Cortex of kidney (tissue), 1 donor: ENCODE measurements around the gene TRAPPC3.

Experiments used
- DNase-seq: peaks from one replicate; lab custom pipeline; 2025; lab: John Stamatoyannopoulos, UW

The TRAPPC3 gene

GRCh38 chr1:36125129-36125991, 23.9 kb downstream of the TRAPPC3 start, which contains the start of gene COL8A2:
Gene COL8A2 (minus strand): TSS chr1:36125222. CDS start chr1:36100242, 24,980 bp downstream.
- DNase-seq = no peak

DNA sequence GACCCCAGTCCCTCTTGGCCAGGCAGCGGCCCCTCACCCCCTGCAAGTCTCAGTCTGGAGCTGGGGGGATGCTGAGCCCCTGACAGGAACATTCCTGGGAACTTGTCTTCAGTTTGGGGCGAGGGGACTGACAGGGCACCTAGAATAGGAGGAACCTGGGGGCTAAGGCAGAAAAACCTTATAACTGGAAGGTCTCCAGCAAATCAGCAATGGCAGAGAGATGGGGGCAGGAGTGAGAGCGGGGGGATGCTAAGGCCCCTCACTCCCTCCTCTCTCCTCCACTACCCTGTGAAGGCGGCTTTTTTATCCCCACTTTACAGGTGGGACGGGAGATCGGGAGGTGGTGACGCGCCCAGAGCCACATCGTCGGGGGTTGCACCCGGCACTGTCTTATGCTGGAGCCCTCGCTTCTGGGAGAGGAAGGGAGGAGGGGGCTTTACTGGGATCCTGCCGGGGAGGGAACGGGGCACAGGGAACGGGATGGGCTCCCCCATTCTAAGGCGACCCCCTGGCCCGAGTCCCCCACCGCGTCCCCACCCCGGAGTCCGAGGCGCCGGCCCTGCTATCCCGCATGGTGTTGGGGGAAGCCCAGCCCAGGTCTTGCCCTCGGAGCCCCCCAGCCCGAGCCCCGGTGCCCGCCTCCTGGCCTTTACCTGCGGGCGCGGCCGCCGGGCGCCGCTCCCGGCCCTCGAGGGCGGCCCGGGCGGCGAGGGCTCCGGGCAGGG, 24.7 kb downstream of the TRAPPC3 start:
- no peak for DNase-seq

DNA sequence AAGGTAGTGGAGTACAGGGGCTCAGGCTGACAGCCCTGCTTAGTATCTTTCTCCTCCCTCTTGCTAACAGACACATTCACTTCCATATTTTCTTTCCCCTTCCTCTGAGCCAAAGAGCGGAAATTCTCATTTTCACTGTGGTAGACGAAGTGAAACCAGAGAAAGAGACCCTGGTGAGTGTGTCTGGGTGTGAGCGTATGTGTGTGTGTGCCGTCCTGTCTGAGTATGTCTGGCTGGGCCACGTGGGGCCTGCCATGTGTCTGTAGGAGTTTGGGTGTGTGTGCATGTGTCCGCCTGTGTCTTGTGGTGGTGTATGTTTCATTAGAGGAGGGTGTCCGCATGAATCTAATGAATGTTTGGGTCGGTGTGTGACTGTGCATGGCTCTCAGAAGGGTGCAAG, 25.9 kb downstream of the TRAPPC3 start:
- DNase-seq = no peak

- no peak for DNase-seq
These were observed 26.9 kb downstream of the TRAPPC3 start for GRCh38 chr1:36122062-36123030.

DNA sequence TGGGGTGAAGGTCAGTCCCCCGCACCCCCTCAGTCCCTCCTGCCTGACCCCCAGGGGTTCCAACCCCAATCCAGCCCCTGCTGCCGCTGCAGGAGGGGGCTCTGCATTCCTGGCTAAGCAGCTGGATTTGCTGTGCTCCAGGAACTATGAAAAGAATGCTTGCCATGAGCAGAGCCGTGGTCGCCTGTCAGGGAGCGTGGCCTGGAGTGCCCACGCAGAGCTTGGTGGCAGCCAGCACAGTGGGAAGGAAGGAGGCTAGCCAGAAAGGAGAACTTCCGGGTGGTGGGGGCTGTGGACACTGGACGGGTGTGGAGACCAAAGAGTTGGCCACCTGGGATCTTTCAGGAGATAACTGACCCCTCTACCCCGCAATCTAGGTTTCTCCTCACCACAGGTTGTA, 29.8 kb downstream of the TRAPPC3 start:
- no peak for DNase-seq

DNA sequence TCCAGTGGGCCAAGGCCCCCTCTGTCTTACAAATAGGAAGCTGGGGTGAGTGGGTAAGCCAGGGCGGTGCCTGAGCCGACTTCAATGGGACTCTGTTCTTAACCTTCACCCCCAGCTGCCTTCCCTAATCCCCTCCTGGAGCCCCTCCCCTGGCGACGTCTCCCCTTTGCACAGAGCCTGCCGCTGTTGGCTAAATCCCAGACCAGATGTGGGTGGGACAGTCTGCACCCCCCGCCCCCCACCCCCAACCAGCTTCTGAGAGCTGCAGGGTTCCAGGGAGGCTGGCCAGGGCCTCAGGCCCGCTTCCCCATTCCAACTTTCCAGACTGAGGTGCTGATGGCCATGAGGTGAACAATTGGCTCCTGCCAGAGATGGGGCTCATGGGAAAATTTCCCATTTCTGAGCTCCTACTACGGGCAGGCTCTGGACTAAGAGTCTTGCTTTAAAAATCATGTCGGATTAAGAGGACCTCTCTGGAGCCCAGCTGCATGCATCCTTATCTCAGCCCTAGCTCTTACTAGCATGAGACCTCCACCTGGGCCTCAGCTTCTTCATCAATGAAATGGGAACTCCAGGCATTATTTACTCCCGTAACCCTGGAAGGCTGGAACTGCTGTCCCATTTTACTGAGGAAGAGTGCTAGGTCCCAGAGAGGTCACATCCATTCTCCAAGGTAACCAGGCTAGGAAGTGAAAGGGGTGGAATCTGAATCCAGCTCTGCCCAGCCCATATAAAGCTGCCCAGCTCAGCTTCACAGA, 30.7 kb downstream of the TRAPPC3 start:
- no peak for DNase-seq

DNA sequence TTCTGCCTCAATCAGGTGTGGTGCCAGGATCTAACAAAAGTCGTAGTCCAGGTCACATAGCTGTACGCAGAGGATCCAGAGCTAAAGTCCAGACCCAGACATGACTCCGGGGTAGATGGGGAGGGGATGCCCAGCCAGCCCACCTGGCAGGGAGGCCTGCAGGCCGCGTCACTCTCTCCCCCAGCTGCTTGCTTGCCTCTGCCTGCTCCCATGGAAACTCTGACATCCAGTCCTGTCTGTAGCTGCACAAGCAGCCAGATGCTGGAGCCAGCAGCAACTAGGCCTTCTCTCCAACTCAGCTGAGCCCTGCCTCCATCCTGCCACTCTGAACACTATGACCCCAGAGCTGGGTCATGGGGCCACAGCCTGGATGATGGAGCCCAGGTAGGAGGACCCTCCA, 32.4 kb downstream of the TRAPPC3 start:
- DNase-seq = no peak

DNA sequence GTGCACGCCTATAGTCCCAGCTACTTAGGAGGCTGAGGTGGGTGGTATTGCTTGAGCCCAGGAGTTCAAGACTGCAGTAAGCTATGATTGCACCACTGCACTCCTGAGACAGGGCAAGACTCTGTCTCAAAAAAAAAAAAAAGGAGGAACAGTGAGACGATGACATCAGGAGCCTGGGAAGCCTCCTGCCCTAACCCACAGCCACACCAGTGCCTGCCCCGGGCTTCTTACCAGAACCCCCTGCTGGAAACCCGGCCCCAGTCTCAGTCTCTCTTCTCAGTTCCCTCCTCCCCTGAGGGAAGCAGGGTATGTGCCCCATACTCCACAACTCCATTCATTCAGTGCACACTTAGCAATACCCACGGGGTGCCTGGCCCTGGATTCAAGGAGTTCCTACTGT, 33.4 kb downstream of the TRAPPC3 start:
- no peak for DNase-seq

DNA sequence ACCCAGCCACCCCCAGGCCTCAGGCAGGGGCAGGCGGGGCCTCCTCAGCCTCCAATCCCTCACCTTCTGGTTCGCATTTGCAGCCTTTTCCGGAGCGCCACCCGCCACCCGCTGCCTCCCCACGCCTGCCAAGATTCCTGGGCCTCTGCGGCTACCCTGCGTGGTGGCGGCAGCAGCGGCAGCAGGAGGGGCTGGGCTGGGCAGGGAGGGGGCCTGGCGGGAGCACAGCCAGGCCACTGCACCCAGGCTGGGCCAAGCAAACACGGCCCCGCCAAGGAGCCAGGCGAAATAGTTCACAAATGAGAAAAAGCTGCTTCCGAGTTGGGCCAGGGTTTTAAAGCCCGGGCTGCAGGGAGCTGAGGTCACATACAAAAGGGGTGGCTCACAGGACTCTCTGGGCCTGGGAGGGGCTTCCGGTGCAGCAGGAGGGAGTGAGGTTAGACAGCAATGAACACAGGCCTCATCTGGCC, 34.1 kb downstream of the TRAPPC3 start:
- no peak for DNase-seq

DNA sequence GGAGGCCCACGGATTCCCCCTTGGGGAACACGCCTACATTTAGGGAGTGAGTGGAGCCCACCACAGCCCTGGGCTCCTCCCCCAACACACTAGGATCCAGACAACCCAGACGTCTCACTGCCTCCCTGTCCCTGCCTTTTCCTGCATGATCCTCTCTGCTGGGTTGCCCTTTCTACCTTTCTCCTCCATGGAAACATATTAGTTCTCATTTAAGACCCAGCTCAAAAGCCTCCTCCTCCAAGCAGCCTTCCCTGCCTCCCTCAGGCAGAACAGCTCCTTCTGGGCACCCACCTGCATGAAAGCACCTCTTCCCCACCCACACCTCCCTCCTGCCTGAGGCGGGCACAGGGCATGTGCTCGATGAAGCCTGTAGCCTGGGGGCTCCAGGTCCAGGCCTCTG, 34.9 kb downstream of the TRAPPC3 start:
- no peak for DNase-seq

DNA sequence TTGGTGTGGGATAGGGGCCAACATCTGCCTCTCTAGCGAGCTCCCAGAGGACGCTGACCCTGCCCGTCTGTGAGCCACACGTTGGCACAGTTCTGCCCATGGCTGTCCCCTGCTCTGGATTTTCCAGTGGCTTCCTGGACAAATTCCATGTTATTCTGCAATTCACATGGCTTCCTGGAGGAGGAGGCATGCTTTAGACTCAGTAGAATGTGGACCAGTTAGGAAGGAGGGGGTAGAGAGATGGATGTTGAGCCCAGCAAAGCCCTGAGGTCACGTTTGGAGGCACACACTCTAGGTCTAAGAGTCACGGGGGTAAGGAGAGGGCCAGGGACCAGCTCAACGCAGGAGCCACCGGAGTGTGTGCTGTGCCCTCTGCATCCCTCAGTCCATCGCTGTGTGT, 36.5 kb downstream of the TRAPPC3 start:
- DNase-seq = no peak

DNA sequence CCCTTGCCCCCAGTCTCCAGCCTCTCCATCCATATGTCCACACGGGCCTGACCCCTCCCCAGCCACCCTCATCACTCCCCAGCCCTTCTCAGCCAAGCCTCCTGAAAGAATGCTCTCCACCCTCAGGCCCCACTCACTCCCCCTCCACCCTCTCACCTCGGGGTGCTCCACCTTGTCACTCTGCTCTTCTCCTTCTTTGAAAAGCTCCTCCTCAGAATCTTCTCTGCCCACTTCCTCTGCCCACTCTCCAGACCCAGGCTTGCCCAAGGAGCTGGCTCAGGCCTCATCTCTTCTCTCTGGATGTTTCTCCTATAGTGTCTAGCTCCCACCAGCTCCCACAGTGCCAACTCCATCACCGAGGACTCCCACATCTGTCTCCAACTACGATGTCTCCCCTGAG, 38.1 kb downstream of the TRAPPC3 start:
- DNase-seq = no peak

DNA sequence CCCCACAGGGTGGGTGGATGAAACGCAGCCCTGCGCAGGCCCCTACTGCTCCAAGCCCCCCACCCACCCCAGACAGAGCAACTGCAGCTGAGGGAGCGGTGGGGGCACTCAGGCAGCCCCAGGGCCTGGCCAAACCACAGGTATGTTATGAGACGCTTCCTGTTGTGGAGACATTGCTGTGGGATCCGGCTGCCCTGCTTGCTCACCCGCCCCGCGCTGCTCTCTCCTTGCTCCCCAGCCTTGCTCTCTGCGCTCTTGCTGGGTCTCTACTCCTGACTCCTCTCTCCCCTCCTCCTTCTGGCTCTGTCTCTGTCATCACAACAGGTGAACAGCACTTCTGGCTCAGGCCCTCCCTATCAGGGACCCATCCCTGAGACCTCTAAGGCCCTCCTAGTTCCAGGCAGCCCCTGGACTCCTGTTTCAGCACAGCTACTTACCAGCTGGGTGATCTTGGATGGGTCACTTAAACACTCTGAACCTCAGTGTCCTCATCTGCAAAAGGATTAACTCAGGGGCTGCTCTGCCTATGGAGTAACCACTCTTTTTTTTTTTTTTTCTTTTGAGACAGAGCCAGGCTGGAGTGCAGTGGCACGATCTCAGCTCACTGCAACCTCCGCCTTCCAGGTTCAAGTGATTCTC, 40.1 kb downstream of the TRAPPC3 start:
- DNase-seq = no peak

DNA sequence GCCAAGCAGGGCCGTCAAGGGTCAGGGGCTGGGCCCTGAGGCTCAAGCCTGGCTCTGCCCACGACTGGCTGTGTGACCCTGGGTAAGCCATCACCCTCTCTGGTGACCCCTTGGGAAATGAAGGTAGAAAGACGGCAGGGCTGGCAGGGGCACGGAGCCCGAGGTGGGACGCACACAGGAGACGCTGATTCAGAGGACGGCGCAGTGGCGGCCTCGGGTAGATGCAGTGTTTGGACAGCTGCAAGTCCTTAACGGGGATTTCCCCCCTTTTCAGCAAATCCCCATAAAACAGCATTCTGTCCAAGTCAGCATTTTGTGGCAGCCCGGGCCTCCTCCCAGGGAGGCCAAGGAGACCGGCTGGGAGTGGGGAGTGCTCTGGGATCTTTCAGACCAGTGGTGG, 41.0 kb downstream of the TRAPPC3 start:
- no peak for DNase-seq

DNA sequence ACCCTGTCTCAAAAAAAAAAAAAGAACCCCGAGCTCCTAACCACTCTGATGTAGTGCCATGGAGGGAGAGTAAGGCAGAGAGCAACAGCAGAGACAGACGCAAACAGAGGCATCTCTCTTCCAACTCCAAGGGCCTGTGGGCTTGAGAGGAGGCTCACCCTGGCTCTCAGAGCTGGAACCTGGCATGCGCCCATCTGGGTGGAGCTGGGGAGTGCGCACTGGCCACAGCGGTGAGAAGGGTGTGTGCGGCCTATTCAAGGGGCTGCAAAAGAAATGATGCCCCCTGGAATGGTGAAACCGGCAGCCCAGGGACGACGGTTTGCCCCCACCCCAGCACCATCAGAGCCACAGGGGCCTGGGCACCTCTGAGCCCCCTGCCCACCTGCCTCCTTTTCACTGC, 41.9 kb downstream of the TRAPPC3 start:
- DNase-seq = no peak

DNA sequence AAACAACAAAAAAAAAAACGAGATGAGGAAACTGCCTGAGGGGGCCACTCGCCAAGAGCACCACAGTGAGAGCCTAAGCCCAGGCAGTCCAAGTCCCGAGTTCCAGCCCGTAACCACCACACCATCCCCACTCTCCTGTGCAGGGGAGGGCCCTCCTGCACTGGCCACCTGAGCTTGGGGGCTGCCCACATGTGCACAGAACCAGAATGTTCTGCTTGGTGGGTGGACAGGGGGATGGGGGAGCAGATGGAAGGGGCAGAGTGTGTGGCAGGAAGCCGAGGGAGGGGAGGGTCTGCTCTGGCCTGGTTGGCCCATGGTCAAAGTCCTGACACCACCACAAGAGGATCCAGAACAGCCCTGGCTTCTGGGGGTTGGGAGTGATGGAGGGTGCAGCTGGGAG, 43.0 kb downstream of the TRAPPC3 start:
- DNase-seq = no peak

DNA sequence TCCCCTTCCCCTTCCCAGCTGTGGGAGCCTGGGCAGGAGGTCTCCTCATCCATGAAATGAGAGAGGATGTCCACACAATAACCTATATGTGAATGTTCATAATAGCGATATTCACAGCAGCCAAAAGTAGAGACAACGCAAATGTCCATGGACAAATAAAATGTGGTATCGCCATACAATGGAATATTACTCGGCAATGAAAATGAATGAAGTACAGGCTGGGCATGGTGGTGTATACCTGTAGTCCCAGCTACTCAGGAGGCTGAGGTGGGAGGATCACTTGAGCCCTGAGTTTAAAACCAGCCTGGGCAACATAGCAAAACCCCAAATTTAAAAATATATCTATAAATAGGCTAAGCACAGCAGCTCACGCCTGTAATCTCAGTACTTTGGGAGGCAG, 47.7 kb downstream of the TRAPPC3 start:
- no peak for DNase-seq

GRCh38 chr1:36100376-36100775, 48.9 kb downstream of the TRAPPC3 start:
- DNase-seq = no peak

DNA sequence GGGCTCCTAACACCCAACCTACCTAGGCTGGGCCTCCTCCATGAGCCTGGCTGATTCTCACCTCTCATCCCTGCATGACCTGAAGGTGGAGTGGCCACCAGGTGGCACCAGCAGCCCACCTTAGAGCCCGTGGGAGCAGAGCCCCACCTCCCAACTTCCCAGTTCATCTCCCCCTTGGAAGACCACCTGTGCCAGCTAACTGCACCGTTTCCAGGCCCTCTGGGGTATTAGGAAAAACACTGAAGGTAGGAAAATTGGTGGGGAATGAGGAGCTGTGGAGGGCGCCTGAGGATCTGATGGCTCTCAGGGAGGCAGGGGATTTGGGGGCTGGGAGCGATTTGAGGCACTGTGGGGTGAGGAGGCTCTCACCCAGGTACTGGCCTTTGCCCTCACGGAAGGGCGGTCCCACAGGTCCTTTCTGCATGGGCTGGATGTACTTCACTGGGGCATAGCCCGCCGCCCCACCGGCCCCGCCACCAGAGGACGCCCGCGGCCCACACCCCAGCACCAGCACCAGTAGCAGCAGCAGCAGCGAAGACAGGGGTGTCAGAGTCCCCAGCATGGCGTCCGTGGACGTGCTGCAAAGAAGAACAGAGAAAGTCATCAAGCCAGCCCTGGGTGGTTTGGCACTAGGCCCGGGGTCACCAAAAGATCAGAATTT, 49.5 kb downstream of the TRAPPC3 start:
- no peak for DNase-seq

DNA sequence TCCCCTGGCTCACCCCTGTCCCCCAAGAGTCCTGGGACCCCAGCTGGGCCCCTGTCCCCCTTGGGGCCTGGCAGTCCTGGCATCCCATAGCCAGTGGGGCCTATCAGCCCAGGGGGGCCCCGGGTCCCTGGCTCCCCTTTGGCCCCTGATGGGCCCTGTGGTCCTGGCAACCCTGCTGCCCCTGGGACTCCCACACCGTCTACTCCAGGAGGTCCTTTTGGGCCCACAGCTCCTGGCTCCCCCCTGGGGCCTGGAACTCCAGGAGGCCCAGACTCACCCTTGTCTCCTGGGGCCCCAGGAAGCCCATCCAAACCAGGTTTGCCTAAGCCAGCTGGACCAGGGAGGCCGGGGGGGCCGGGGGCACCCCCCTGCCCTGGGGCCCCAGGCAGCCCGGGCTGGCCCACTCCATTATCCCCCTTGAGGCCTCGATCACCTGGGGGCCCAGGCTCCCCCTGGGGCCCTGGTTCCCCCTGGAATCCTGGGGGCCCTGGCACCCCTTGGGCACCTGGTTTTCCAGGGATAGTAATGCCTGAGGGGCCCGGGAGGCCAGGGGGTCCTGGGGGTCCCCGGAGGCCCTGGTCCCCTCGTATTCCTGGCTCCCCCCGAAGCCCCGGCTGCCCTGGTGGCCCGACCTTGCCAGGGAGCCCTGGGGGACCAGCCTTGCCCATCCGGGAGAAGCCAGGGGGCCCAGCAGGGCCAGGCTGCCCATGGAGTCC, 50.5 kb downstream of the TRAPPC3 start:
- no peak for DNase-seq
